DMS 273 treated with DMSO at 0.1 percent for 48 hours (cell line): Measurements from ENCODE around the gene ITM2A.

Experiments used
- DNase-seq: peaks from one replicate; lab custom pipeline; 2025; lab: John Stamatoyannopoulos, UW

The ITM2A gene

DNA sequence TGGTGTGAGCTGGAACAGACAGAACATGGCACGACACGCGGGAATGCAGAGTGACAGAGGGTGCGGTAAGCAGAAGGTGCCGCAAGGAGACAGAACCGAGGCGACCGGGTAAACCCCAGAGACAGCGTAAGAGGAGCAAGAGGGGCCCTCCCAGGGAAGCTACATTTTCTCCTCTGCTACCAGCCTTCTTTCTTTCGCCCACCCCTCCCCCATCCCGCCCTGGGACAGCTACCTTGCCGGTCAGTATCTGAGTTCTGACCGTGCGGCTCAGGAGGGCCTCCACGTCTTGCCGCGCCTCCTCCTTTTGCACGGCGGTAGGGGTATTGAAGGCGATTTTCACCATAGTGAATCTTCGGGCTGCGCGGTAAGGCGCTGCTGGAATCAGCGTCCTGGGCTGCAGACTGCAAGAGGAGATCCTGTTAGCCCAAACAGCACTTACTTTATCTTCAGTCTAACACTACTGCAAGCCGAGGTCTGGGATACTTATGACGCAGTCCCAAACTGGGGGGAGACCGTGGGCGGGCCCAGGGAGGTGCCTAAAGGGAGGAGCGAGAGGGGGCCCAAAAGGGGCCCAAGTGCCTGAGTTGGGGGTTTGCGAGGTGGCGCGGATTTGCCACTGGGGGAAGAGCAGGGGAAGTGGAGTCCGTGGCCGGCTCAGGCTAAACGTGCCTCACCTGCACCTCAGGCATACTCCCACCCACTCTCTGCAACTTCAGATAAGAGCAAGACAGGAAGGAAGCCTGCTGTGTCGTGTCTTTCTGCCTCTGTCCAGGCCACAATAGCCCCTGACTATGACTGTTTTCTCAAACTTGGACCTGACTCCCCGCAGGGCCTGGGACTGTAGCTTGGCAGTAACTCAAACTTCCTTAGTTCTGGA lies at the start of gene ITM2A:
Gene ITM2A, minus strand, starts transcription at position 462 of the 877 bp plus-strand sequence. Its CDS starts 119 bp downstream, at position 343.
- DNase-seq, result no peak

DNA sequence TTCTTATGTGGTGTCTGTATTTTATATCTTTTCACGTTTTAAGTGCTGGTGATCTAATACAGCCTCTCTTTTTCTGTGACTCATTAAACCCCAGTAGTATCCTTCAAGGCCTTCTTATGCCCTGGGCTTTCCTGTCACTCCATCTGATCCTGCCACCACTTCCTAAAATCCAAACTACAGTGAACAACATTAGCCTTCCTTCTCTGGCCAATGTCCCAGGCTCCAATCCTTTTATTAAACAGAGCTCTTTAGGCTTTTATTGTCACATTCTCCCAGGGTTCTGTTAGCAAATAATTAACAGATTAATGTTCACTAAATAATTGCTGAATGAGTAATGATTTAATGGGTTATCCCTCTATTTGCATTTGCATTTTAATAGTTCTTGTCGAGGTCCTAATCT lies 47.9 kb upstream of the ITM2A start:
- no peak for DNase-seq

DNA sequence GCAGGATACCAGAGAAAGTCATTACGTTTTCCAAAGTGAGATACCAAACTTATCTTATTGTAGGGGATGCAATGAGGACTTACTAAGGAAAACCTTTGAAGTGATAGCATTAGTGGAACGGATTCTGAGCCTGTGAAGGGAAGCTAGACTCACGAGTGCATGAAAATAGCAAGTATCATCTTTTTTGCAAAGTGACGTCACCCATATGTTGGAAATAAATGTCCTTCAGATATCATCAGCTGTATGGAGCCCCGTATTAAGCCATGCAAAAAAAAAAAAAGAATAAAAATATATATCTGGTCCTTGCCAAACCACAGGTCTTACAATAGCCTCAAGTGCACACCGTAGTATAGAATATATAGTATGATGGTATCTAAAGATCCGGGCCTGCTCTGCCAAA lies 46.8 kb upstream of the ITM2A start:
- DNase-seq, result no peak

DNA sequence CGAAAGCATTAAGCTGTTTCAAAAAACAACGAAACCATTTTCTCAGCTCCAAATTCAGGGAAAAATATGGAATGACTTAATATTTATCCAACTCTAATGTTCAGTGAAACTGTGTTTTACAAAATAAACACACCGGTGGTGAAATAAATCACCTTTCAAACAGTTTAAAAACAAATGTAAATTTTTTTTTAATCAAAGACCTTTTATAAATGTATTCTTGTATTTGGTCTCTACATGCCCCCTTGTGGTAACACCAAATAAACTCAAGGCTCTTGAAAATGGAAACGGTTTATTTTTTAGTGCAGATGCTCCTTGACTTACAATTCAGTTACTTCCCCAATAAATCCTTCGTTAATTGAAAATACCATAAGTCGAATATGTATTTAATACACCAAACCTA lies 45.8 kb upstream of the ITM2A start:
- DNase-seq, result no peak

DNA sequence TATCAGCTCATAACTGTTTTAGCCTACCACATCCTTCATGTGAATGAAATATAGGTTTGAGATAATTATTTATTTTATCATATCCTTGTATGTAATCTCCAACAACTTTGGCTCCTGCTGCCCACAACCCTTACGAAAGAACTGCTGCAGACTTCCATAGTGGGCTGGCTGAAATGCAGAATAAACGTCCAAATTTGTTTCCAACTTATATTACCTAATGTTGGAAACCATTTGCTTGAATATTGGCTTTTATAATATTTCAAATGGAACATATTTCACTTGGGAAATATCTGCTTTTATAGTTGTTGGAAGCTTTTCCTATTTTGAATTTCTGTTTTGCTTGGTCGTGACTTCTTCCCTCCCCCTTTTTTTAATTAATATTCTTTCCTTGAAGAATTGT lies 45.0 kb upstream of the ITM2A start:
- DNase-seq, result no peak

DNA sequence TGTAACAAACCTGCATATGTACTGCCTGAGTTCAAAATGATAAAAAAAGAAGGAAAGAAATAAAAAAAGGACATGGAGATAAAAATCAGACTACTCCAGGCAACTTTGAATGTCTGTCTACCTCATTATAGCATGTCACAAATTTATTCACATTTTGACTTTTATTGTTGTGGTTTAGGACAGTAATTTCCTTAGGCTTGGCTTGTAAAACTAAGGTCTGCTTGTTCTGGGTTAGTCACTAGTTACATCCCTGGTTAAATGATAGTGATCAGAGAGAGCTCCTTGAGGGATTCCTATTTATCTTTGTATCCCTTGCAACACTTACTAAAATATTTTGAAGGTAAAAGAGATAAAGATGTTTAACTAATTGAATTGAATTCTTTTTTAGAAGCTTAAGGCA lies 42.5 kb upstream of the ITM2A start:
- DNase-seq, result no peak

DNA sequence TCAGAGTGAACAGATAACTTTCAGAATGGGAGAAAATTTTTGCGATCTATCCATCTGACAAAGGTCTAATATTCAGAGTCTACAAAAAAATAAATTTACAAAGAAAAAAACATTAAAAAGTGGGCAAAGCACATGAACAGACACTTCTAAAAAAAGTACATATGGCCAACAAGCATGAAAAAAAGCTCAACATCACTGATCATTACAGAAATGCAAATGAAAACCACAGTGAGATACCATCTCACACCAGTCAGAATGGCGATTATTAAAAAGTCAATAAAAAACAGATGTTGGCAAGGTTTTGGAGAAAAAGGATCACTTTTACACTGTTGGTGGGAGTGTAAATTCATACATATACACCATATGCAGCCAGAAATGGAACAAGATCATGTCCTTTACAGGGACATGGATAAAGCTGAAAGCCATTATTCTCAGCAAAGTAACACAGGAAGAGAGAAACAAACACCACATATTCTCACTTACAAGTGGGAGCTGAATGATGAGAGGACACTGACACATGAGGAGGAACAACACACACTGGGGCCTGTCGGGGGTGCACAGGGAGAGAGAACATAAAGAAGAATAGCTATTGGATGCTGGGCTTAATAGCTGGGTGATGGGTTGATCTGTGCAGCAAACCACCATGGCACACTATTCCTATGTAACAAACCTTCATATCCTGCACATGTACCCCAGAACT lies 41.6 kb upstream of the ITM2A start:
- DNase-seq, result no peak

DNA sequence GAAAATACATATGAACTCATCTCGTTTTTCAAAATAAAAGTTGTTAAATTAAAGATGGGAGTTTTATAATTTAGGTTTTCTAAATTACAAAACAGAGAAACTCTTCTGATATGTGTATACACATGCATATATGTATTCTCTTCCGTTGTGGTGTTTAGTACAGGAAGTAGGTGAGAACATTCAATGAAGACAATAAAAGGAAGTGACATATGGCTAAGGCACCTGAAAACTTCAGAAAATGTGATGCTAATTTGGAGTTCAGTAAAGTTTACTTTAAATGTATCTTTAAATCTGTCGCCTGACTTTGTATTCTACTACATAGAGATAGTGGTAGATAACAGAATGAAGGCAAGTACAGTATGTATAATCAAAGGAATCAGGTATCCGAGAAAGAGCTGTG lies 33.5 kb upstream of the ITM2A start:
- DNase-seq, result no peak

DNA sequence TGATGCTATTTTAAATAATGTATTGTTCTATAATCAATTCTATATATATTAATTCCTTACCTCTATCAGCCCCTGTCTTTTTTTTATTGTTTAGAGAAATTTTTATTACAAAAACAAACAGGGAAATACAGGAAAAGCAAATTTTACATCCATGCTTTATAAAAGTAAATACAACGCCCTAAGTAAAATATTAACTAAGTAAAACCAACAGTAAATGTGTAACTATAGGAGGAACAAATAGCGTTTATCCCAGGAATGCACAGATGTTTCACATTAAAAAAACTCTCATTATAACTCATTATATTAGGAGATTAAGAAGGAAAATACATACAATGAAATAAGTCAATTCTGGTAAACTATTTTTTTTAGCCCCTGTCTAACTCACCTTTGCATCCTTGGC lies 8.2 kb upstream of the ITM2A start:
- DNase-seq, result no peak

DNA sequence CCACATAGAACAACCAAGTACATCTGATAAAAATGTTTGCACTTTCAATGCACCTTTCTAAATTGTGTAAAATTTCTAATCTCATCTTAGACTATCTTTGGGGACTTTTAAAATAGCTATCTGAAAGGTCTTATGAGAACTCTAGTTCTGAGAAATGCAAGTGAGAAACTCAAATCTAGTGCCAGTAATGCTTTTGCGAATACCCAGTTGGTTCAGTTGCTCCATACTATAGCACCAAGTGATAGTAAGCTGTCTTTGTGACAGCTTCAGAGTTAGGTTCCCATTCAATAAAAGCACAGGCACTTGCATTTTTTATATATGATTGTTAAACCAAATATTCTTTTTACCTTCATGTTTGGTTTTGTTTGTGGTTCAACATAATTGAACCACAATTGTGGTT lies 4.5 kb upstream of the ITM2A start:
- no peak for DNase-seq

DNA sequence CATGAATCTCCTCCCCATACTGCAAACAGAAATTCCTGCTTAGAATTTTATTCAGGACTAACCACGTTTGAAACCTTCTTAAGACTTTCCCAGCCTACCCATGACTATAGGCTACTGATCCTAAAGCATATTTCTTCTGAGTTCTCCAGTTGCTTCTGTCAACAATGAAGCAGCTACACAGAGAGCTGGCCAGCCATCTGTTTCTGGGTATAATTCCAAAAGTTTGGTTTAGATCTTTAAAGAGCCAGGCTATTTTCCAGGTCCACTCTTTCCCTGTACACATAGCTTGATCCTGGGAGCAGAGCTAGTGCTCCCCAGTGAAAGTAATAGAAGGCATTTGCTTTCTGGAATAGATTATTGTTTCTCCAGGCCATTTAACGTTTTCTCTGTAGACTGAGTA lies 4.0 kb upstream of the ITM2A start:
- DNase-seq, result no peak

DNA sequence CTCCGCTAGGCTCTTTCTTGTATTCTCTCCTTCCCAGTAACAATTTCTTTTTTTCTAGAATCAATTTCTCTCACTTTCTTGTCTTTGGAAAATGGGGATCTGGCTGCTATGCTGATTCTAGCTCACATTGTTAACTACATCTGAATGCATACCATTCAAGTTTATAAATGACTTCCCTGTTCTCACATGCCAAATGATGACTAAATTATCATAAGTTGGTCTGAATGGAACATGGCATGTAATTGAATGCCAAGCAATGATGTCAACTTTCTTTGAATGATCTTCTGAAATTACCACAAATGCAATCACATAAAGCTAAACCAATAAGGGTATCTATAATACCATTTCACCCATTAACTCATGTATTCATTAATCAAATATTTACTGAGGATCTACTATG lies 2.7 kb upstream of the ITM2A start:
- no peak for DNase-seq

DNA sequence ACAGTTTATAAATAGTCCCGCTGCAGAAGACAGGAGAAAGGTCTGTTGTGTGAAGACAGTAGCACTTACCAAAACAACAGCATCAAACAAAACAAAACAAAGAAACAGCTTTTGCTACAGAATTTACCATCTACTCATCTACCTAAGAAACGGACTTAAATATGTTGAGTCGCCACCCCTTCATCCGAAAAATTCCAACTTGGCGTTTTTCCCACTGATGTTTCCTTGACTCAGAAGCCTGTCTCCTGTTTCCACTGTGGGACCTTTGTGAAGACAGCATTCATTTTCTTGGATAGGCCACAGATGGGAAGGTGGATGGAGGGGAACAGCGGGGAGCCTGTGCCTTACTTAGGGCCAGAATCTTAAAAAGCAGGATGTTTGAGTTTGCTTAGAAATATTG lies 1.3 kb upstream of the ITM2A start:
- no peak for DNase-seq

DNA sequence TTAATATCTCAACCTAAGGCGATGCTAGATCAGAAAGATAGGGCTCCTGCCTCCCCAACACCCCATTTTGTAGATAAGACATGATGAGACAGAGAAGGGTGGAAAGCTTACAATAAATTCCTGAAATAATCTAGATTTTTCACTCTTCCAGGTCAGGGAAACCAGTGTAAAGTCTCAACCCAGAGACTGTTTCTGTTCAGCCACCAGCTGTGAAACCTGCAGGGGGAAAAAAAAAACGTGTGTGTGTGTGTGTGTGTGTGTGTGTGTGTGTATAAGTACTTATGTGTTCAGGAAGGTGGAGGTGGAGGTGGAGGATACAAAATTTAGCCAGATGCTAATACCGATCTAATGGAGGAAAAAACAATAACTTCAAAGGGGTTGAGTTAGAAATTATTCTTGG lies 773 bp upstream of the ITM2A start:
- no peak for DNase-seq

DNA sequence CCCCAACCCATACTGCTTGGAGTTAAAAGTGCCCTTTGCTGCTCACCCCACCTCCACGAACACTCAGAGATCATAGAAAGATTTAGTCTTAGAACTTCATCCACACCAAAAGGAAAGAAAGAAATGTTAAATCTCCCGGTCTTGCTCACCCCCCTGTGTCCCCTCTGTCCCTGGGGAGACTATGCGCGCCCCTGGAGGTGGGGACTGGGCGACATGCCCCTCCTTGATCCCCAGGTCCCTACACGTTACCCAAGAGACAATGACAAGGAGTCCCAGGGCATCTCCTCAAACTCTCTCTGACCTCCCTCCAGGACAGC lies 620 bp downstream of the ITM2A start:
- DNase-seq, result no peak

DNA sequence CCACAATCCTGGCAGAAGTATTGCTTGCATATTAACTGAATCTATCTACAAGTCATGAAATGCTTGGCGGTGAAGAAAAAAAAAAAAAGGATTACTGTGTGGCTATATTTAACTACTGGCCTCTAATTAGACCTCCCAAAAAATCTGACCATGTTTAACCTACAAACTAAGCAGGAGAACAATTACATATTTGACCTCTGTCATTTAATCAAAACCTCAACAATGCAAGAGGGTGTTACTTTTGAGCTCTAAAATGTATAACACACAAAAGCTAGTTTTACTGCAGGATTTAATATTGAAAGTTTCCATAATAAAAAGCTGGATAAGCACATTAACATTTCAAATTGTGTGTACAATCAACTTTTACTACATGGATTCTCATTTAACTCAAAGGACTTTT lies 1.5 kb downstream of the ITM2A start:
- no peak for DNase-seq

DNA sequence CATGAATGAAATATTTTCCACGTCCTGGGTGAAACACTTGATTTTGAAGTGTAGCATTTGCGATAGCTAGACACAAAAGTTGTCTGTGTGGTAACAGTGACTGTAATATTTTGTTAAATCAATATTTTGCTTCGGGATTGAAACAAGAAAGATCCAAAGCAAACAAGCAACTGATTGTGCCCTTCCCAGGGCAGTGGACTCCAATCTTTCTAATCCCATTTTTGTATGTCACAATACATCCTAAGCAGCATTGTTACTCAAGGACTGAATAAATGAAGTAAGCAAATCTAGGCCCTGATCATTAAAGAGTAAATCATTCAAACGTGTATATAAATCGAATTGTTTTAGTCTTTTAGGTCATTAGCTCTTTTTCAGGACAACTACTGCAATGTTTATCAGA lies 2.8 kb downstream of the ITM2A start:
- DNase-seq, result no peak

DNA sequence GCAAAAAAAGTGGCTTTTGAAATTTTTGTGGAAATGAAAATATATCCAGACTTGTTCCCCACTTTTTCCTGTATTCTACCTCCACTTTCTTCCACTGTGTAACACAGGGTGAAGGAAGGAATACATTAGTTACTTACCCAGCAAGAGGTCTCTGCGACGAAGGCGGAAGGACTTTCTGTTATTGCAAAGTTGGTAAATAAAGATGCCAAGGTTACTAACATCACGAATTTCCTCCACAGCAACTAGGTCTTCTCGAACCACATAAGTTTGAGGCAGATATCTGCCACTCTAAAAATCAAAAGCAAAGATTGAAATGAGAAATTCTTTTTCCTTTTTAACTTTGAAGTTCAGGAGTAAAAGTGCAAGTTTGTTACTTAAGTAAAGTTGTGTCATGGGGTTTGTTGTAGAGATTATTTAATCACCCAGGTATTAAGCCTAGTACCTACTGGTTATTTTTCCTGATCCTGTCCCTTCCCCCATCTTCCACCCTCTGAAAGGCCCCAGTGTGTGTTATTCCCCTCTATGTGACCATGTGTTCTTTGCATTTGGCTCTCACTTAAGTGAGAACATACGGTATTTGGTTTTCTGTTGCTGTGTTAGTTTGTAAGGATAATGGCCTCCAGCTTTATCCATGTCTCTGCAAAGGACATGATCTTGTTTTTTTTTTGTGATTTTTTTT lies 5.8 kb downstream of the ITM2A start:
- no peak for DNase-seq

DNA sequence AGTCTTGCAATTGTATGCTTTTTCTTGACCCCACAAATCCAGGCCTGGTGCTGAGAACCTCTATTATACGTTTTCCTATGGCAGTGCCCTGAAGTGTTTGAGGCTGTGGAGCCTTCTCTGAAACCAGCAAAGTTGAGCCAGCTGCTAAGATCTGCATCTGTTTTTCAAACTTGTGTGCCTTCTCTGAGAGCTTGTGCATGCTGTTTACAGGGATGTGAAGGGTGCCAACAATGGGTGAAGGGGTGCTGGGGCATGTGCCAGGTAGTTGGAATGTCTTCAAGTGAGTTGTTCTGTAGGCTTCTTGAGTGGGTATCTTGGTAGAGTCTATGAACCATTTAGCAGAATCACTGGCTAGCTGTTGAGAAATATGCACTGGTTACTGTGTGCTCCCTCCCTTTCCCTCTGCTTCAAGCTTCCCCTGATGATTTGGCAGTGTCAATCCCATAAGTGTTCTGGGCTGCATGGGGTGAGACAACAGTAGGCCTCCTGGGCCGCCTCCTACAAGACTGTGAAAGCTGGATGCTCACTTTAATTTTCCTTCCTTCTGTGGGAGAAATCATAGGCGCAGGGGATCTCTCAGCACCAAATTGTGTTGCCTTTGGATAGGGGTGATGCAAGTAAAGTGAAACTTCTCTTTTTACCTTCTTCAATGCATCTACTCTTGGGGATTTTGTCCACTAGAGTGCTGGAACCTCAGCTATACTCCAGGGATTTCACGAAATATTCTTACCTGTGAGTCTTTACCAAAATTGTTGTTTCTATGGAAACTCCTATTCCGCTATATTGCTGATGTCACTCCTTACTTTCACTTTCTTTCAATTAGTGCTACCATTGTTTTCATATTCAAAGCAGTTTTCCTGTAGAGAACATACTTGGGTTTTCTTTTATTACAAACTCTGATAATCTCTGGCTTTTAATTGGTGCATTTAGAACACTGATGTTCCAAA lies 30.0 kb downstream of the ITM2A start:
- no peak for DNase-seq

DNA sequence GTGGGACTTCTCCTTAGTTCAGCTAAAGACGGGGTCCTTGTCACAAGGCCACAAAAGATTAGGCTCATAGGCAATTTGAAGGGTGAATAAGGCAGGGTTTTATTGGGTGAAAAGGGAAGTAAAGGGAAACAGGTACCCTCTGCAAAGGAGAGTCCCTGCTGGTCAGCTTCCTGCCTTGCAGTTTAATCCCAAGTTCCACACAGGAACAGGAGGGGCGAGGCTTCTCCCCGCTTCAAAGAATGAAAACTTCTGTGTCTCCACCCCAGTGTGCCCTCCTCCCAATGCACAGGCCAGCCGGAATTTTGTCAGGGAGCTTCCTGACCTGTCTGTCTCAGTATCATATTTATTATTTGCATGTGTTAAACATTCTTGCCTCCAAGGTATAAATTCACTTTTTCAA lies 37.1 kb downstream of the ITM2A start:
- DNase-seq, result no peak

DNA sequence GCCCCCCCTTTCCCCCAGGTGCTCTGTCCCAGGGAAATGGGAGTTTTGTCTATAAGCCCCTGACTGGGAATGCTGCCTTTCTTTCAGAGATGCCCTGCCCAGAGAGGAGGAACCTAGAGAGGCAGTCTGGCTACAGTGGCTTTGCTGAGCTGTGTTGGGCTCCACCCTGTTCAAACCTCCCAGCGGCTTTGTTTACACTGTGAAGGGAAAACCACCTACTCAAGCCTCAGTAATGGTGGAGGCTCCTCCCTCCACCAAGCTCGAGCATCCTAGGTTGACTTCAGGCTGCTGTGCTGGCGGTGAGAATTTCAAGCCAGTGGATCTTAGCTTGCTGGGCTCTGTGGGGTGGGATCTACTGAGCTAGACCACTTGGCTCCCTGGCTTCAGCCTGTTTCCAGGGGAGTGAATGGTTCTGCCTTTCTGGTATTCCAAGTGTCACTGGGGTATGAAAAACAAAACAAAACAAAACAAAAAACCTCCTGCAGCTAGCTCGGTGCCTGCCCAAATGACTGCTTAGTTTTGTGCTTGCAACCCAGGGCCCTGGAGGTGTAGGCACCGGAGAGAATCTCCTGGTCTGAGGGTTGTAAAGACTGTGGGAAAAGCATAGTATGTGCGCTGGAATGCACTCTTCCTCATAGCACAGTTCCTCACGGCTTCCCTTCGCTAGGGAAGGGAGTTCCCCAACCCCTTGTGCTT lies 41.7 kb downstream of the ITM2A start:
- no peak for DNase-seq
